ENCODE results near the gene GALNTL6.

The GALNTL6 gene

GRCh38 chr4:172808196-172808595 is 995.0 kb downstream of the GALNTL6 start:
- H3K4ac ChIP-seq (ENCODE audit: low read depth in 1 of 2, low read length in 2 of 2) = no peak overlapping the region
- no peak overlapping the region for H3K9ac ChIP-seq (ENCODE audit: low read length)
- WGBS = no CpG with 5 or more reads among the region's 4 CpGs
- H3K4me2 ChIP-seq (ENCODE audit: low read length, poor library complexity, severe bottlenecking) = no peak overlapping the region
- H3K18ac ChIP-seq (ENCODE audit: low read depth in 1 of 2, low read length in 2 of 2) = no peak overlapping the region
- no peaks in the 10 kb centered on the region for H3K79me1 ChIP-seq (replicated peaks; ENCODE audit: low read length, poor library complexity, severe bottlenecking)
- no peak overlapping the region for H3K4me3 ChIP-seq (ENCODE audit: insufficient read depth in 1 of 2, low read depth in 1 of 2, low read length in 2 of 2)
- H2BK120ac ChIP-seq (ENCODE audit: low read depth, low read length) = no peak overlapping the region
- no peaks in the 10 kb centered on the region for H3K36me3 ChIP-seq (ENCODE audit: control insufficient read depth in 1 of 2, insufficient read depth in 2 of 2, low read depth in 1 of 2, low read length in 2 of 2)
- no peak overlapping the region for H3K27ac ChIP-seq (ENCODE audit: low read length, poor library complexity, severe bottlenecking)
- no peak overlapping the region for H2BK15ac ChIP-seq (ENCODE audit: low read depth, poor library complexity, severe bottlenecking)
- H3K14ac ChIP-seq (ENCODE audit: low read length in 2 of 2) = no peak overlapping the region
- no peak for DNase-seq
- H3K23ac ChIP-seq (ENCODE audit: low read length in 2 of 2) = no peak overlapping the region
- H3K4me1 ChIP-seq (ENCODE audit: control insufficient read depth, insufficient read depth, low read depth, low read length) = peaks cover 5% of the 10 kb centered on the region
- no peaks in the 10 kb centered on the region for H3K27me3 ChIP-seq (ENCODE audit: control insufficient read depth in 1 of 2, insufficient read depth in 1 of 2, low read length in 2 of 2)
- no peak overlapping the region for H4K8ac ChIP-seq (ENCODE audit: low read length)
- H2BK12ac ChIP-seq (ENCODE audit: low read length in 2 of 2) = no peak overlapping the region
- no peaks in the 10 kb centered on the region for H3K9me3 ChIP-seq (ENCODE audit: control insufficient read depth, low read length)
- H4K91ac ChIP-seq (ENCODE audit: low read length) = no peak overlapping the region
- no peak overlapping the region for H2AK5ac ChIP-seq (ENCODE audit: low read length, severe bottlenecking)
- H2BK5ac ChIP-seq (ENCODE audit: low read depth, low read length, poor library complexity, severe bottlenecking) = no peak overlapping the region
- H2AFZ ChIP-seq (ENCODE audit: low read depth, low read length) = no peak overlapping the region

- no peak overlapping the region for H2BK12ac ChIP-seq (ENCODE audit: low read length in 2 of 2)
- H2BK5ac ChIP-seq (ENCODE audit: low read depth, low read length, poor library complexity, severe bottlenecking) = no peak overlapping the region
- no peak overlapping the region for H2BK15ac ChIP-seq (ENCODE audit: low read depth, poor library complexity, severe bottlenecking)
- no peaks in the 10 kb centered on the region for H3K36me3 ChIP-seq (ENCODE audit: control insufficient read depth in 1 of 2, insufficient read depth in 2 of 2, low read depth in 1 of 2, low read length in 2 of 2)
- no peak overlapping the region for H4K8ac ChIP-seq (ENCODE audit: low read length)
- no peak overlapping the region for H3K4me3 ChIP-seq (ENCODE audit: insufficient read depth in 1 of 2, low read depth in 1 of 2, low read length in 2 of 2)
- peaks cover 8% of the 10 kb centered on the region for H3K4me1 ChIP-seq (ENCODE audit: control insufficient read depth, insufficient read depth, low read depth, low read length)
- H2AFZ ChIP-seq (ENCODE audit: low read depth, low read length) = no peak overlapping the region
- H3K4ac ChIP-seq (ENCODE audit: low read depth in 1 of 2, low read length in 2 of 2) = no peak overlapping the region
- H2AK5ac ChIP-seq (ENCODE audit: low read length, severe bottlenecking) = no peak overlapping the region
- H4K91ac ChIP-seq (ENCODE audit: low read length) = no peak overlapping the region
- H2BK120ac ChIP-seq (ENCODE audit: low read depth, low read length) = no peak overlapping the region
- H3K27me3 ChIP-seq (ENCODE audit: control insufficient read depth in 1 of 2, insufficient read depth in 1 of 2, low read length in 2 of 2) = no peaks in the 10 kb centered on the region
- no peak for DNase-seq
- H3K27ac ChIP-seq (ENCODE audit: low read length, poor library complexity, severe bottlenecking) = no peak overlapping the region
- H3K18ac ChIP-seq (ENCODE audit: low read depth in 1 of 2, low read length in 2 of 2) = no peak overlapping the region
- no peak overlapping the region for H3K23ac ChIP-seq (ENCODE audit: low read length in 2 of 2)
- 35% methylated on average over 7 of the region's 7 CpGs for WGBS
- H3K9ac ChIP-seq (ENCODE audit: low read length) = no peak overlapping the region
- H3K14ac ChIP-seq (ENCODE audit: low read length in 2 of 2) = no peak overlapping the region
- no peaks in the 10 kb centered on the region for H3K79me1 ChIP-seq (replicated peaks; ENCODE audit: low read length, poor library complexity, severe bottlenecking)
- H3K4me2 ChIP-seq (ENCODE audit: low read length, poor library complexity, severe bottlenecking) = no peak overlapping the region
- H3K9me3 ChIP-seq (ENCODE audit: control insufficient read depth, low read length) = no peaks in the 10 kb centered on the region
Observed at GRCh38 chr4:172809319-172809718, 996.1 kb downstream of the GALNTL6 start.

GRCh38 chr4:172813359-172813923 is 1000.2 kb downstream of the GALNTL6 start:
- Histone ChIP-seq H3K4me1 (ENCODE audit: control insufficient read depth, insufficient read depth, low read depth, low read length) (peaks cover 8% of the 10 kb centered on the region), H3K14ac (ENCODE audit: low read length in 2 of 2) (no peak overlapping the region), H3K18ac (ENCODE audit: low read depth in 1 of 2, low read length in 2 of 2) (no peak overlapping the region), H3K23ac (ENCODE audit: low read length in 2 of 2) (no peak overlapping the region), H3K36me3 (ENCODE audit: control insufficient read depth in 1 of 2, insufficient read depth in 2 of 2, low read depth in 1 of 2, low read length in 2 of 2) (no peaks in the 10 kb centered on the region), H3K4ac (ENCODE audit: low read depth in 1 of 2, low read length in 2 of 2) (no peak overlapping the region), H2AFZ (ENCODE audit: low read depth, low read length) (no peak overlapping the region), H3K9ac (ENCODE audit: low read length) (no peak overlapping the region), H2BK12ac (ENCODE audit: low read length in 2 of 2) (no peak overlapping the region), H3K4me2 (ENCODE audit: low read length, poor library complexity, severe bottlenecking) (peak overlapping the region; percentile 19), H2BK5ac (ENCODE audit: low read depth, low read length, poor library complexity, severe bottlenecking) (no peak overlapping the region), H2AK5ac (ENCODE audit: low read length, severe bottlenecking) (no peak overlapping the region), H3K27me3 (ENCODE audit: control insufficient read depth in 1 of 2, insufficient read depth in 1 of 2, low read length in 2 of 2) (no peaks in the 10 kb centered on the region), H2BK15ac (ENCODE audit: low read depth, poor library complexity, severe bottlenecking) (no peak overlapping the region), H3K9me3 (ENCODE audit: control insufficient read depth, low read length) (no peaks in the 10 kb centered on the region), H3K4me3 (ENCODE audit: insufficient read depth in 1 of 2, low read depth in 1 of 2, low read length in 2 of 2) (no peak overlapping the region), H3K79me1 (replicated peaks; ENCODE audit: low read length, poor library complexity, severe bottlenecking) (no peaks in the 10 kb centered on the region), H4K91ac (ENCODE audit: low read length) (no peak overlapping the region), H2BK120ac (ENCODE audit: low read depth, low read length) (no peak overlapping the region), H3K27ac (ENCODE audit: low read length, poor library complexity, severe bottlenecking) (peak overlapping the region; percentile 11), H4K8ac (ENCODE audit: low read length) (no peak overlapping the region)
- DNase-seq = peak; percentile 17
- WGBS = 81% methylated on average over 9 of the region's 11 CpGs

- no peak overlapping the region for H3K4ac ChIP-seq (ENCODE audit: low read depth in 1 of 2, low read length in 2 of 2)
- no peak overlapping the region for H2BK120ac ChIP-seq (ENCODE audit: low read depth, low read length)
- no peaks in the 10 kb centered on the region for H3K9me3 ChIP-seq (ENCODE audit: control insufficient read depth, low read length)
- DNase-seq = no peak
- H3K9ac ChIP-seq (ENCODE audit: low read length) = no peak overlapping the region
- WGBS = 93% methylated on average over 5 of the region's 8 CpGs
- no peak overlapping the region for H2BK5ac ChIP-seq (ENCODE audit: low read depth, low read length, poor library complexity, severe bottlenecking)
- H3K27me3 ChIP-seq (ENCODE audit: control insufficient read depth in 1 of 2, insufficient read depth in 1 of 2, low read length in 2 of 2) = no peaks in the 10 kb centered on the region
- H3K79me1 ChIP-seq (replicated peaks; ENCODE audit: low read length, poor library complexity, severe bottlenecking) = no peaks in the 10 kb centered on the region
- H4K8ac ChIP-seq (ENCODE audit: low read length) = no peak overlapping the region
- H4K91ac ChIP-seq (ENCODE audit: low read length) = no peak overlapping the region
- no peak overlapping the region for H2AFZ ChIP-seq (ENCODE audit: low read depth, low read length)
- no peak overlapping the region for H3K4me2 ChIP-seq (ENCODE audit: low read length, poor library complexity, severe bottlenecking)
- no peak overlapping the region for H3K23ac ChIP-seq (ENCODE audit: low read length in 2 of 2)
- H2AK5ac ChIP-seq (ENCODE audit: low read length, severe bottlenecking) = no peak overlapping the region
- H3K27ac ChIP-seq (ENCODE audit: low read length, poor library complexity, severe bottlenecking) = no peak overlapping the region
- no peak overlapping the region for H3K14ac ChIP-seq (ENCODE audit: low read length in 2 of 2)
- H2BK15ac ChIP-seq (ENCODE audit: low read depth, poor library complexity, severe bottlenecking) = no peak overlapping the region
- no peak overlapping the region for H3K4me3 ChIP-seq (ENCODE audit: insufficient read depth in 1 of 2, low read depth in 1 of 2, low read length in 2 of 2)
- H3K18ac ChIP-seq (ENCODE audit: low read depth in 1 of 2, low read length in 2 of 2) = no peak overlapping the region
- no peaks in the 10 kb centered on the region for H3K36me3 ChIP-seq (ENCODE audit: control insufficient read depth in 1 of 2, insufficient read depth in 2 of 2, low read depth in 1 of 2, low read length in 2 of 2)
- H2BK12ac ChIP-seq (ENCODE audit: low read length in 2 of 2) = no peak overlapping the region
- peaks cover 3% of the 10 kb centered on the region for H3K4me1 ChIP-seq (ENCODE audit: control insufficient read depth, insufficient read depth, low read depth, low read length)
Observed at GRCh38 chr4:172815499-172816164, 1002.4 kb downstream of the GALNTL6 start.
